Measurements from ENCODE around the gene COL13A1.

The COL13A1 gene

DNA sequence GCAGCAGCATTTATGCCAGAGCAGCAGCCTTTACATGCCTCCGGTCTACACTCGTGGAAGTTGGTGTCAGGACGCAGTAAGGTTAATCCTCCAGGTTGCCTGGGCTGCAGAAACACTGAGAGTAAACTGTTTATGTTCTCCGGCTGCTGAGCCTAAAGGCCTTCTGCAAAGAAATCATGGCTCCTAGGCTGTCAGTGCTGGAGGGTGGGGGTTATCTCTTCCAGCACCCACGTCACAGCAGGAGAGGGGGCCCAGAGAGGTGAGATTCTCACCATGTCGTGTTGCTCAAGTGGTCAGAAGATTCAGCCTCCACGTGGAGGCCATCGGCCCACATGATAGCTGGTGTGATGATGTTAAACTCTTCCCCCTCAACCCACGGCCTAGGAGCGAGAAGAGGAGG lies 41.2 kb downstream of the COL13A1 start:
- DNase-seq (ENCODE audit: low read depth) = peak; percentile 90
- TF ChIP-seq, protein P1, sequence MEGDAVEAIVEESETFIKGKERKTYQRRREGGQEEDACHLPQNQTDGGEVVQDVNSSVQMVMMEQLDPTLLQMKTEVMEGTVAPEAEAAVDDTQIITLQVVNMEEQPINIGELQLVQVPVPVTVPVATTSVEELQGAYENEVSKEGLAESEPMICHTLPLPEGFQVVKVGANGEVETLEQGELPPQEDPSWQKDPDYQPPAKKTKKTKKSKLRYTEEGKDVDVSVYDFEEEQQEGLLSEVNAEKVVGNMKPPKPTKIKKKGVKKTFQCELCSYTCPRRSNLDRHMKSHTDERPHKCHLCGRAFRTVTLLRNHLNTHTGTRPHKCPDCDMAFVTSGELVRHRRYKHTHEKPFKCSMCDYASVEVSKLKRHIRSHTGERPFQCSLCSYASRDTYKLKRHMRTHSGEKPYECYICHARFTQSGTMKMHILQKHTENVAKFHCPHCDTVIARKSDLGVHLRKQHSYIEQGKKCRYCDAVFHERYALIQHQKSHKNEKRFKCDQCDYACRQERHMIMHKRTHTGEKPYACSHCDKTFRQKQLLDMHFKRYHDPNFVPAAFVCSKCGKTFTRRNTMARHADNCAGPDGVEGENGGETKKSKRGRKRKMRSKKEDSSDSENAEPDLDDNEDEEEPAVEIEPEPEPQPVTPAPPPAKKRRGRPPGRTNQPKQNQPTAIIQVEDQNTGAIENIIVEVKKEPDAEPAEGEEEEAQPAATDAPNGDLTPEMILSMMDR (conservative IDR thresholded peaks at IDR 0.05; ENCODE audit: low read depth, low read length) = no peak
- H3K4me3 ChIP-seq (ENCODE audit: low read length) = no peak overlapping the region

DNA sequence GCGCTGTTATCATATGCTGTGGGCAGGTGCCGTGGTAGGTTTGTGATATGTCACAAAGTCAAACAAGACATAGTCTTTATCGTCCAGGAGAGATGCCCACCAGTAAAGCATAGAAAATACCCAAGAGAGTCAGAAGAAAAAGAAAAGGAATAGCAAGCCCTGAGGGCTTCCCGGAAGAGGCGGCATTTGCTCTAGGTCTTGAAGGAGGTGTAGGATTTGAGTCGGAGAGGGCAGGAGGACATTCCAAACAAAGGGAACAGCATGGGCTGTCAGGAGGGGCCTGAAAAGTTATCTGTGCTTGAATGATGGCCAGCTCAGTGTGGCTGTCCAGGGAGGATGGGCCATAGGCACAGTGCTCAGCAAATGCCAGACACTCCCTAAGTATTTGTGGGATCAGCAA lies 42.2 kb downstream of the COL13A1 start:
- no peak for DNase-seq (ENCODE audit: low read depth)
- TF ChIP-seq, protein P1 (conservative IDR thresholded peaks at IDR 0.05; ENCODE audit: low read depth, low read length) = no peak
- no peak overlapping the region for H3K4me3 ChIP-seq (ENCODE audit: low read length)

DNA sequence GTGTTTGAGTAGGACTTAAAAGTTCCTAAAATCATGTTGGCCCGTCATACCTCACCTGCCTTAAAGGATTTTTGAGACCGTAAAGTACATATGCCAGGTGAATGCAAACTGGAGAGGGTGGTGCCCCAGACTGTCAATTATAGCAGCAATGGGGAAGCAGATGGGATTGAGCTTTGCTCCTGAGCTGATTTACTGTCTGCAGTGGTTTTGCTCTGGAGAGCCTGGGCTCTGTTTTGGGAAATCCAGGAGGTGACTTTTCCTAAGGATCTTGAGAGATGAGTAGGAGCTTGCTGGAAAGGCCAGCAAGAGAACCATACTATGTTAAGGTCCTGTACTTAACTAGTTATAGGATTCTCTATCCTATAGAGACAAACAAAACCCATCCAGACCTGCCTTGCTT lies 43.0 kb downstream of the COL13A1 start:
- TF ChIP-seq, protein P1 (conservative IDR thresholded peaks at IDR 0.05; ENCODE audit: low read depth, low read length) = no peak
- no peak overlapping the region for H3K4me3 ChIP-seq (ENCODE audit: low read length)
- no peak for DNase-seq (ENCODE audit: low read depth)

DNA sequence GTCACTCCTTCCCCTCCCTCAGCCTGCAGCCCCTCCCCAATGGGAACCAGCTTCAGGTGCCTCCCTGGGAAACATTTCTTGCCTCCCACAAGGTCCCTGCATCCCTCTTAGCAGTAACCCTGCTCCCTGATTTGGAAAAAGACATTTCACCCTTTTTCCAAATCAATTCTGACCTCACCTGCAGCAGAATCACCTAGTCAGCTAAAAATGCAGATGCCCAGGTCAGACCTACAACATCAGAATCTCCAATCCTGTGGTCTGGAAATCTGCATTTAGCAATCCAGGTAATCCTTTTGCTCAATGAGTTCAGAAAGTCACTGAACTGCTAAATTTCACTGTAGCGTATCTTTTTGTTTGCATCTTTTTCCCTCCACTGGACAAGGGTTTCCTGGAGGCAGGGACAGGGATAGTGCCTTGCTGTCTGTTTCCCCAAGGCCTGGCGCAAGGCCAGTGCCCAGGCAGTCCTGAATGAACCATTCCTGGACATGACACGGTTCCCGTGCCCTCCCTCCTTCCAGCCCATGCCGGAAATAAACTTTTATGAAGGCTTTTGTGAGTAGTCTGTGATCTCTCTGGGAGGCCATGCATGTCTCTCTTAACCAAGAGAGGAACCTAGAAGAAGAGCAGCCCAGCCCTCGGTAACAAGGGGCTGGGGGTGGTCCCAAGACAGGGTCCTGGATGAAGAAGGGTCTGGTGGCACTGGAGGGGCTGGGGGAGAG lies 44.0 kb downstream of the COL13A1 start:
- DNase-seq (ENCODE audit: low read depth) = no peak
- H3K4me3 ChIP-seq (ENCODE audit: low read length) = no peak overlapping the region
- TF ChIP-seq, protein P1 (conservative IDR thresholded peaks at IDR 0.05; ENCODE audit: low read depth, low read length) = no peak

DNA sequence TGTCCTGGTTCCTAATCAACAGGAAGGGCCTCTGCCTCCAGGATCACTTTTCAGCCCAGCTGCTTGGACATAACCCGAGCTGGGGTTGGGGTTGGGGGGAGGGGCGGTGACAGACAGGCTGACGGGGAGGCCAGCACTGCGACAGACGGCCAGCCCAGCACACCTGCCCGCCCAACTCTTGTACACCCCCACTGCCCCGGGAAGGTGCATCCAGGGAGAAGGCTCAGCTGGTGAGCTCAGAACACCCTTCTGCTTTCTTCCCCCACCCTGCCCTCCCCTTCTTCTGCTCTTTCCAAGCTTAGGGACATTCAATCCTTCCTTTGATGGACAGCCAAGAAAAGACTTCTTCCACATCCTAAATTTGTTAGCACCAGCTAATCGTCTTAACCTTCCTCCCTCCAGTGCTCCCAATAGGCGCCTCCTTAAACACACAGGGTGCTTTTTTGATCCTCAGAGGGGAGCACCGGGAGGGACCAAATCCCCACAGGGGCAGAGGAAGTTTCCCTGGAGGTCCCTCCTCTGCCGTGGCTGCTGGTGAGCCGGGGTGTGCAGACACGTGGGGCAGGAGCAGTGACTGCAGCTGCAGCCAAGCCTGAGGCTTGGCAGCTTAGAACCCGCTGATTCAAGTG lies 44.7 kb downstream of the COL13A1 start:
- no peak for DNase-seq (ENCODE audit: low read depth)
- no peak overlapping the region for H3K4me3 ChIP-seq (ENCODE audit: low read length)
- TF ChIP-seq, protein P1 (conservative IDR thresholded peaks at IDR 0.05; ENCODE audit: low read depth, low read length) = no peak

GRCh38 chr10:69847458-69847857 lies 45.8 kb downstream of the COL13A1 start:
- TF ChIP-seq, protein P1 (conservative IDR thresholded peaks at IDR 0.05; ENCODE audit: low read depth, low read length) = no peak
- DNase-seq (ENCODE audit: low read depth) = no peak
- no peak overlapping the region for H3K4me3 ChIP-seq (ENCODE audit: low read length)

- DNase-seq (ENCODE audit: low read depth) = no peak
- TF ChIP-seq, protein P1 (conservative IDR thresholded peaks at IDR 0.05; ENCODE audit: low read depth, low read length) = no peak
- no peak overlapping the region for H3K4me3 ChIP-seq (ENCODE audit: low read length)
These were observed 46.2 kb downstream of the COL13A1 start for GRCh38 chr10:69847883-69848282.

Data from retinal pigment epithelial cell (primary cell).